ENCODE results near the gene OR4D10. TPM values are rescaled to one million over a fixed set of nuclear protein-coding genes. Genes with fewer than 3 reads are reported as not detected.
"Not testable (repeated sequence)": the region's sequence is repeated elsewhere in the genome, so short reads cannot be mapped to it uniquely, and the experiment has no call there.

The OR4D10 gene
- total RNA-seq, 1 donor from 2014 or later, result not detected

GRCh38 chr11:59429924-59430516, 43.1 kb upstream of the OR4D10 start:
- H3K9me3 Mint-ChIP-seq (ENCODE audit: unreplicated experiment), result no peaks in the 10 kb centered on the region
- DNase-seq (ENCODE audit: extremely low spot score, unreplicated experiment), result no peak
- H3K36me3 Mint-ChIP-seq (ENCODE audit: unreplicated experiment), result no peaks in the 10 kb centered on the region
- no peak overlapping the region for H3K27ac Mint-ChIP-seq (ENCODE audit: unreplicated experiment)
- peaks cover 23% of the 10 kb centered on the region for H3K27me3 Mint-ChIP-seq (ENCODE audit: unreplicated experiment)
- H3K4me1 Mint-ChIP-seq (ENCODE audit: unreplicated experiment), result no peaks in the 10 kb centered on the region
- TF ChIP-seq CTCF (IDR thresholded peaks at IDR 0.05), result peak; percentile 67
- no peak overlapping the region for H3K4me3 Mint-ChIP-seq (ENCODE audit: unreplicated experiment)

DNA sequence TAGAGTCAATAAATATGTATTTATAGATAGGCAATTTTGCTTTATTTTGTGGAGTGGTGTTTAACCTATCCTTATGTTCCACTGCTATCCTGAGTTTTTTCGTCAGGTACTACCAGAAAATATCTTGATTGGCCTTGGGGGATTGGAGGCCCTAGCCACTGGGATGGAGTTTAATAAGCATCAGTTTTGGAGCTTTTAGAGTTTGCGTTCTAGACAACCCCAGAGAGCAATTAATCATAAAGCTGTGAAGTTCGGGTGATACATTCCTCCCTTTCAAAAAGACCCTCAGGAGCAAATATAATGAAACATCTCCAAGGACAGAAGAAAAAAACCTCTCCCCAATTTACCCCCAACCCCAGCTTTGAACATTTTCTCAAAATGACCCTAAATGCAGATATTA, 36.9 kb upstream of the OR4D10 start, which contains the start of gene OR5A1:
OR5A1 (plus strand) TSS at position 301 of the 400 bp plus-strand sequence. CDS start 6,700 bp downstream, outside the sequence.
- Mint-ChIP-seq H3K36me3 (ENCODE audit: unreplicated experiment) (no peaks in the 10 kb centered on the region), H3K27ac (ENCODE audit: unreplicated experiment) (no peak within 1 kb of the TSS), H3K4me3 (ENCODE audit: unreplicated experiment) (no peak within 1 kb of the TSS), H3K9me3 (ENCODE audit: unreplicated experiment) (no peaks in the 10 kb centered on the region), H3K4me1 (ENCODE audit: unreplicated experiment) (no peaks in the 10 kb centered on the region), H3K27me3 (ENCODE audit: unreplicated experiment) (peaks cover 23% of the 10 kb centered on the region)
- no peak for TF ChIP-seq CTCF (IDR thresholded peaks at IDR 0.05)
- no peak for DNase-seq (ENCODE audit: extremely low spot score, unreplicated experiment)

DNA sequence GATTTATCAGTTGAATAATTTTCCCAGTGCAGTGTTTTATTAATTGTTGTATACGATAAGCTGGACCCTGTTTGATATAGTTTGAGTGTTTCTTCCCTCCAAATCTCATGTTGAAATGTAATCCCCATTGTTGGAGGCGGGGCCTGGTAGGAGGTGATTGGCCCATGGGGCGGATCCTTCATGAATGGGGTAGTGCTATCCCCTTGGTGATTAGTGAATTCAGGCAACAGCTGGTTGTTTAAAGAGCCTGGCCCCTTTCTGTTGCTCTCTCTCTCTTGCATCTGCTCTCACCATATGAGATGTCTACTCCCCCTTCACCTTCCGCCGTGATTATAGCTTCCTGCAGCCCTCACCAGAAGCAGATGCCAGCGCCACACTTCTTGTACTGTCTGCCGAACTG, 35.3 kb upstream of the OR4D10 start:
- Mint-ChIP-seq H3K36me3 (ENCODE audit: unreplicated experiment) (no peaks in the 10 kb centered on the region), H3K4me3 (ENCODE audit: unreplicated experiment) (no peak overlapping the region), H3K9me3 (ENCODE audit: unreplicated experiment) (no peaks in the 10 kb centered on the region), H3K27ac (ENCODE audit: unreplicated experiment) (no peak overlapping the region), H3K27me3 (ENCODE audit: unreplicated experiment) (peaks cover 18% of the 10 kb centered on the region), H3K4me1 (ENCODE audit: unreplicated experiment) (no peaks in the 10 kb centered on the region)
- TF ChIP-seq CTCF (IDR thresholded peaks at IDR 0.05), result no peak
- no peak for DNase-seq (ENCODE audit: extremely low spot score, unreplicated experiment)

DNA sequence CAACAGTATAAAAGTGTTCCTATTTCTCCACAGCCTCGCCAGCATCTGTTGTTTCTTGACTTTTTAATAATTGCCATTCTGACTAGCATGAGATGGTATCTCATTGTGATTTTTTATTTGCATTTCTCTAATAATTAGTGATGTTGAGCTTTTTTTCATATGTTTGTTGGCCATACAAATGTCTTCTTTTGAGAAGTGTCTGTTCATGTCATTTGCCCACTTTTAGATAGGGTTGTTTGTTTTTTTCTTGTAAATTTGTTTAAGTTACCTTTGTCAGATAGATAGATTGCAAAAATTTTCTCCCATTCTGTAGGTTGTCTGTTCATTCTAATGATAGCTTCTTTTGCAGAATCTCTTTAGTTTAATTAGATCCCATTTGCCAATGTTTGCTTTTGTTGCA, 27.5 kb upstream of the OR4D10 start:
- not testable (repeated sequence) for H3K36me3 Mint-ChIP-seq (ENCODE audit: unreplicated experiment); H3K4me1 Mint-ChIP-seq (ENCODE audit: unreplicated experiment); H3K27ac Mint-ChIP-seq (ENCODE audit: unreplicated experiment); H3K4me3 Mint-ChIP-seq (ENCODE audit: unreplicated experiment); DNase-seq (ENCODE audit: extremely low spot score, unreplicated experiment); H3K27me3 Mint-ChIP-seq (ENCODE audit: unreplicated experiment)
- peaks cover 13% of the 10 kb centered on the region for H3K9me3 Mint-ChIP-seq (ENCODE audit: unreplicated experiment)

DNA sequence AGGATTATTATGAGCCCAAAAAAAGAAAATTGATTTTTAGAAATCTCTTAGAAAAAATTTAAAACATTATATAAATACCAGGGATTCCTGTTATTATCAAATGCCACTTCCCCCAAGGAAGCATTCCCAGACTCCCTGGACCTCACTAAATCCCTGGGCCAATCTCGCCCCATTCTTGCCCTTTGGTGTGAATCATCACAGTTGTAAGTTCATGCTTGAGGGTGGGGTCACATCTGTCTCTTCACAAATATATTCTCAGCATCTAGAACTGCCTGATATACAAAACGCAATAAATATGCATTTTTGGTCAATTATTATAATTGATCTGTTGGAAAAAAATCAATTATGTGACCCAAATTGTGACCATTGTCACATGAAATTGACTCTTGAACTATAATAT, 24.6 kb upstream of the OR4D10 start:
- H3K4me3 Mint-ChIP-seq (ENCODE audit: unreplicated experiment), result no peak overlapping the region
- H3K9me3 Mint-ChIP-seq (ENCODE audit: unreplicated experiment), result peaks cover 13% of the 10 kb centered on the region
- no peaks in the 10 kb centered on the region for H3K36me3 Mint-ChIP-seq (ENCODE audit: unreplicated experiment)
- peaks cover 2% of the 10 kb centered on the region for H3K27me3 Mint-ChIP-seq (ENCODE audit: unreplicated experiment)
- H3K27ac Mint-ChIP-seq (ENCODE audit: unreplicated experiment), result no peak overlapping the region
- no peaks in the 10 kb centered on the region for H3K4me1 Mint-ChIP-seq (ENCODE audit: unreplicated experiment)
- no peak for DNase-seq (ENCODE audit: extremely low spot score, unreplicated experiment)
- no peak for TF ChIP-seq CTCF (IDR thresholded peaks at IDR 0.05)

GRCh38 chr11:59456661-59457060, 16.5 kb upstream of the OR4D10 start, which contains the start of gene OR4D6:
Gene OR4D6, plus strand, starts transcription at chr11:59456961. Its CDS starts 0 bp downstream, at chr11:59456961.
- Mint-ChIP-seq H3K36me3 (ENCODE audit: unreplicated experiment) (no peaks in the 10 kb centered on the region), H3K4me1 (ENCODE audit: unreplicated experiment) (no peaks in the 10 kb centered on the region), H3K27me3 (ENCODE audit: unreplicated experiment) (no peaks in the 10 kb centered on the region), H3K9me3 (ENCODE audit: unreplicated experiment) (no peaks in the 10 kb centered on the region), H3K4me3 (ENCODE audit: unreplicated experiment) (no peak within 1 kb of the TSS), H3K27ac (ENCODE audit: unreplicated experiment) (no peak within 1 kb of the TSS)
- DNase-seq (ENCODE audit: extremely low spot score, unreplicated experiment), result no peak
- no peak for TF ChIP-seq CTCF (IDR thresholded peaks at IDR 0.05)

All from osteocyte (in vitro differentiated cells).